ENCODE measurements around the gene SLC25A26.

- no peak for TF ChIP-seq SUZ12 (IDR thresholded peaks at IDR 0.05; ENCODE audit: extremely low read depth, insufficient read depth, insufficient read length)
- TF ChIP-seq ZNF274 (IDR thresholded peaks at IDR 0.05; ENCODE audit: low read depth, low read length) = no peak
- TF ChIP-seq YY1 (IDR thresholded peaks at IDR 0.05; ENCODE audit: insufficient read depth, insufficient read length) = no peak
Observed at GRCh38 chr3:66396888-66397287, 176.1 kb downstream of the SLC25A26 start.
